ENCODE measurements around the gene LRRC3C. TPM values are rescaled to one million over a fixed set of nuclear protein-coding genes. Genes with fewer than 3 reads are reported as not detected.

The LRRC3C gene
- total RNA-seq, 1 donor from 2014 or later, result not detected

DNA sequence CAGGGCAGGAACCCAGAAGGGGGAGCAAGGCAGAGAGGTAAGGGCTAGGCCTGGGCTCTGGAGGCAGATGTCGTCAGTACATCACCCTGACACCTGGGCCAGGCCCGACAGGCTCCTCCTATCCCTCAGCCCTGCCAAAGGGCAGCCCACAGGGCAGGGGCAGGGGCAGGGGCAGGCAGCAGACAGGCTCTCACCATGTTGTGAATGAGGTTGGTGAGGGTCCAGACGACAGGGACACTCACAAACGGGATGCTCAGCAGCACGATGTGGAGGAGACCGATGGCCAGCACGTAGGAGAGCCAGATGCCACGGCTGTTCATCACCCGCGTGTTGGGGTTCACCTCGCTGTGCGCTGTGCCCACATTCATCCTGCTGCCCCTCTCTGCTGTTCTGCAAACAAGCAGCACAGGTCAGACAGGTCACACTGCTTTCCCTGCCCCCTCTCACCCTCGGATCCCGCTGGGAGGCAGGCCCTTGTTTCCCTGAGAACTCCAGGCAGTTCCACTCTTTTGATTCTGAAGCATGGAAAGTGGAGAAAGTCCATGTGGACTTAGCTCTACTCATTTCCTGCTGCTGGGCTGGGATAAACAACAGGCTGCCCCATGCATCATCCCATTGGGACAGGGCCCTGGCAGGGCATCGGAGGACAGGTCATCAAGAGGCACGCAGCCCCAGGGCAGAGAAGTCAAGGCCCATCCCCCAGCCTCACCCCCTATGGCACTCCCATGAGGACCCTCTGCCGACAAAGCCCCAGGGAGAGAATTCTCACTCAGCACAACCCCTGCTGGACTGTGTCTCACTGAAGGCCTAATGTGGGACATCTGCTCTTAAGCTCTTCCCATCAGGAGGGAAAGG, 3.5 kb upstream of the LRRC3C start:
- DNase-seq (ENCODE audit: low read depth), result no peak

DNA sequence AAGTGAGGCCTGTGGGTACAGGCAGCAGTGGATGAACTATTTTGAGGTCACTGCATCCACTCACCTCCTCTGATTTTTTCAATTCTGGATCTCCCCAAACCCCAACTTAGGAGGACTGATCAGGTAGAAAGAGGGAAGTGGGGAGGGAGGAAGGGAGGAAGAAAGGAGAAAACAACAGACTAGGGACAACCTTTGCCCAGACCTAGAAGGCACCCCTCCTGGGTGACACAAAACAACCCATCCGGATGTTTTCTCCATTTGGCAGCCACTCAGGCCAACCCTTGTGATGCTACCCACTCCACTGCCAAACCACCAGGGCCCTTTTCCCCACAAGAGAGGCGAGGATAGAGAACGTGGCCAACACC, 2.9 kb upstream of the LRRC3C start:
- no peak for DNase-seq (ENCODE audit: low read depth)

DNA sequence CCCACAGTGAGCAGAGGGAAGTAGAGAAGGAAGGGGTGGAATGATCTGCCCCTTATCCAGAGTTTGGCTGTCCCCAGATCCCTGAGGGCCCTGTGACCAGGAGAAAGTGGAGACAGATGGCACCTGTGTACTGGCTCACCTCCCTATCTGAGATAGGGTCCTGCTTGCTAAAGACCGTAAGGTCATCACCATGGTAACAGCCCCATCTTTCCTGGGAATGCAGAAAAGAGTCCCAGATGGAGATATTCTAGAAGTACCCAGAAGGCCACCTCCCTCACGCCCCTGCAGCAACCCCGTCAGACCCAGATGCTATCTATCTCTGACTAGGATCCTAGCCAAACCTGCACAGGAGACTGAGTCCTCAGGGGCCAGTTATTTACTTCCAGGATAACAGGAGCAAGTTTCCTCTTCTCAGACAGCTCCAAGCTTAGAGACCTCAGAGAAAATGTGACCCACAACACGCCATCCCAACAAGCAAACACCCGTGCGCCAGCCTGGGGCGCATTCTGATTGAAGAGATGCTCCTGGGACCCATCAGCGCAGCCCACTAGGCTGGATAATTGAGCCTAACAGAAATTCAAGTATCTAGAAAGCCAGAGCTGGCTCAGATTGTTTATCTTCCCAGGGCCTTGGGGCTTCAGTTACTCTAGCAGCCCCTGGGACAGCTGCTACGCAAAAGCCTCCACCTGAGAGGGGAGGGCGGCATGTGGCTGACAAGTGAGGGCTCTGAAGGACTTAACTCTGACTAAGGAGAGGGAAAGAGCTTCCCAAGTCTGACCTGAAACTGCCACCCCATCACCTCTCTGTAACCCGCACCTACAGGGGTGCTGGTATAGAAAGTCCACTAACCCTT, 2.0 kb upstream of the LRRC3C start:
- no peak for DNase-seq (ENCODE audit: low read depth)

DNA sequence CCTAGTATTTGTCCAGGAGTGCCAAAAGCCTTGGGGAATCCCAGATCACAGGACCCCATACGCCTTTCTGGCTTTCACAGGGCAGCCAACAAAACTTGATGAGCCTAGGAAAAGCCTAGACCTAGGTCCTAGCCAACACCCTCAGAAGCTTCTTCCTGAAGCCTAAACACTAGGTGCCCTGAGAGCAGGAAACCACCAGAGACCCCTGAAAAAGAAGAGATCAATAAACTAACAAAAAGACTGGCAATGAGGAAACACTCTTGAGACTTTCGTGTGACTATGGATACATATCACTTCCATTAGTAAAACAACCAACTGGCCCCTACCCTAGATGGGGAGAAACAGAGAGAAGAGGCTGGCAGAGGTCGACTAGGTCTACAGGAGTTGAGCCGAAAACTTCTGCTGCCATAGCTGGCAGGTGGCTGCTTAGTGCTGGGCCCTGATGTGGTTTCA, 1.4 kb upstream of the LRRC3C start:
- DNase-seq (ENCODE audit: low read depth), result no peak

DNA sequence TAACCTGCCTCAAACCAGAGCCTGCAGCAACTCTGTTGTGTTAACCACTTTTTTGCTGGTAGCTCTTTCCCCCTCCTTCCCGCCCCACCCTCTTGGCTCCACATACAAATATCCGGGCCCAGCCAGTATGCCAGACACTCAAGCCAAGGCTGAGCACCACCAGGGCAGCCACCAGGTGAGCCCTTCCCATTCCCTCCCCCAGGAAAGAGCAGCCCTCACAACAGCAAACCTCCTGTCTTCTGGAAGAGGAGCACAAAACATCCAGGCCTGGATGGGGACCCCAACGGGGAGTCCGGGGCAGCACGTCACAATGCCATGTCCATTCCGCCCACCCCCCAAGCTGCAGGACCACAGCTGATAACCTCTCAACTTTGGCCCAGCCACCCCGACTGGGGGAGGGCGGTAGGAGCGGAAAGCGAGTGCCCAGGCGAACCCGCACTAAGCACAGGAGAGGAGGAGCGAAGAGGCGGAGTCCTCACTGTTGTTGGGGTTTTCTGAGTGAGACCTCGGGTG, 888 bp upstream of the LRRC3C start:
- DNase-seq (ENCODE audit: low read depth), result peak; percentile 28

DNA sequence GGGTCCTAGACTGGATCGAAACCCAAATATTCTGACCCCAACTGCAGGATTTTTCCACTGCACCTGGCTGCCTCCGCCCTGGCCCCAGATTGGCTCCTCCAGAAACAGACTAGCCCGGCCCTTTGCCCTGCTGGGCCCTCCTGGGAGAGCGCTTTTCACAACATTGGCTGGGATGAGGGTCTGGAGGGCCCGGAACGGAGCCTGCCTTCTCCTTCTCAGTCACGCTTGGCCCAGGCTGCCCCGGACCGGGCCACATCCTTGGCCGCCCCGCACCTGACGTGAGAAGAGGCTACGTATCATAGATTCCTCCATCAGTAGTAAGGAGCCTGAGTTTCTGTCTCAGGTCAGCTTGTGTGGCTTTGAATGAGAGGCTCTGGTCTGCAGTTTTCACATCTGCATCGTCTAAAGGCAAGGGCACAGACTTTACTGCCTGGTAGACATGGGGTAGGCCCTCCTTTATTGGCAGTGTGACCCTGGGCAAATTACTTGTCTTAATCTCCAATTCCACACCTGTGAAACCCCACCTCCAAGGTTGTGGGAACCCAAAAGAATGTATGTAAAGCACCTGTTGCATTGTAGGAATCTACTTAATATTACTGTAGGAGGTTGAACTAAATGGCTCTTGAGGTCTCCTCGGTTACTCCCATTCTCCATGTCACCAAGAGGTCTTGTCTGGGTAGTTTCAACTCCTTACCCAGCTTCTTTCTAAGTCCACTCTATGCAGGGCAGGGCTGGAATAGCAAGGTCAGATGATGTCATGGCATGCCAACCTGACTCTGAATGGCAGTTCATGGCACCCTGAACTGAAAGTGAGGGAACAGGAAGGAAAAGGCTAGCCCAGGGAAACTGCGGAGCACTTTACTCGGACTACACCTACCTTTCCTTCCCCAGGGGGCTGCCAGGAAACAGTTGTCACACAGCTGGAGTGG, 661 bp downstream of the LRRC3C start:
- no peak for DNase-seq (ENCODE audit: low read depth)

DNA sequence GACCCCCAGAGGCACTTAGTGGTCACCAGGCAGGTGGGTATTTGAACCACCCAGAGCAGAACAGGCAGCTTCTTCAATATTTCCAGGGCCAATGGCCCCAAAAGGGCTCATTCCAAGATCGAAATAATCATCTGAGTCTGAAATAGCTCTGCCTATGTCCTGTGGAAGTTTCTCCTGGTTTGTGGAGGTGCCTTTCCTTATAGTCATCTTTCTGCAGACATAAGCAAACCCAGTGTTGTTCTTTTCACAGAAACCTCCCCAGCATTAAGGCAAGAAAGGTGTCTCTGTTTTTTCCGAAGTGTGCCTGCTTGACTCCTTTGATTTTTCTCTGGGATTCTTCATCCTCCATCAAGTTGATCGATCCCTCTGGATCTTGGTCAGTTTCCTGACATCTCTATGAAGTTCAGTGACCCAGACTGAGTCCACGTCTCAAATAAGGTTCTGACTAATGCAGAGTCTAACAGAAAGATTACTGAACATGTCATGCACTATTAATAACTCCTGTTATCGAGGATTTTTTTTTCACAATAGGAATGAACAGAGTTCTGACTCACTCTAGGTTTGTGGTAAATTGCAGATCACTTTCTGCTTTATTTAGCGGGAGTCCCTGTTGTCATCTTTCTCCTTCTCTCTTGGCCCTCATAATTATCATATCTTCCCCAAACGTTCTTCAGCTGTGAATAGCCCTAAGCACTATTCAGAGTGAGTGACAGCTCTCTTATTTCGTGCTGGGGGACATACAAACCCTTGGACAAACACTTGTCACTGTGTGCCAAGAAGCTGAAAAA, 1.5 kb downstream of the LRRC3C start:
- peak; percentile 93 for DNase-seq (ENCODE audit: low read depth)

DNA sequence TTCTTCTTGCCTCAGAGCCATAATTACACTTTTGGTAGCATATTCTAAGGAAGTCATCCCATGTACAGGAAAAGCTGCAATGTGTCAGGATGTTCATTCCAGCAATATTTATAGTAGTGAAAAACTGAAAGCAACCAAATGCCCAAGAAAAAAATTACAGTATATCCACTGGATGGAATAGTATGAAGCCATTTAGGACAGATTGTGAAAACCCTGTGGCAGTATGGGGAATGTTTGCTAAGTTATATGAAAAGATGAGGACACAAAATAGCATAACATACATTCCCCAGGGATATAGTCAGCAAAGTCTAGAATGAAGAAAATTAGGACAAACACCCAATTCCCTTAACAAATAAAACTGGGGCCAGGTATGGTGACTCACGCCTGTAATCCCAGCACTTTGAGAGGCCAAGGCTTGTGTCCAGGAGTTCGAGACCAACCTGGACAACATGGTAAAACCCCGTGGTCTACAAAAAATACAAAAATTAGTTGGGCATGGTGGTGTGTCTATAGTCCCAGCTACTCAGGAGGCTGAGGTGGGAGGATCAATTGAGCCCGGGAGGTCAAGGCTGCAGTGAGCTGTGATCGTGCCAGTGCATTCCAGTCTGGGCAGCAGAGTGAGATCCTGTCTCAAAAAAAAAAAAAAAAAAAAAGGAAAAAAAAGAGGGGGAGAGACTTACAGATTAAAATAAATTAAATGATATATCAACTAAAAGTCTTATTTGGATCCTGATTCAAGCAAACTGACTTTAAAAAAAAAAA, 2.3 kb downstream of the LRRC3C start:
- no peak for DNase-seq (ENCODE audit: low read depth)

DNA sequence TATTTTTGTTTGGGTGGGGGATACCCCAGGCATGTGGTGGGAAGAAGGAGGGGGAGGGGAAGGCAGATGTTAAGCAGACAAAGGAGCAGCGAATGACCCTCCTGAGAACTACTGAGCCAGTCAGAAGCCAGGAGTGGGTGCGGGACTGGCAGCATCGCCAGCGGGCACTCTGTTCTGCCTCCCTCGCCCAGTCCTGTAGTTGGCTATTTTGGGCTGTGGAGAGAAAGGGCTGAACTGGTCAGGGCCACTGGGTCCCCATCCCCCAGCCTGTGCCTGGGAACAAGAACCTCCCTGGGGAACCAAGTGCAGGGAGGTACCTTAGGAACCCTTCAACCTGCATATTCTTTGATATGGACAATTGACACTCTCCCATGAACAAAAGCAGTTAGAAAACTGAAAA, 6.4 kb downstream of the LRRC3C start:
- no peak for DNase-seq (ENCODE audit: low read depth)

DNA sequence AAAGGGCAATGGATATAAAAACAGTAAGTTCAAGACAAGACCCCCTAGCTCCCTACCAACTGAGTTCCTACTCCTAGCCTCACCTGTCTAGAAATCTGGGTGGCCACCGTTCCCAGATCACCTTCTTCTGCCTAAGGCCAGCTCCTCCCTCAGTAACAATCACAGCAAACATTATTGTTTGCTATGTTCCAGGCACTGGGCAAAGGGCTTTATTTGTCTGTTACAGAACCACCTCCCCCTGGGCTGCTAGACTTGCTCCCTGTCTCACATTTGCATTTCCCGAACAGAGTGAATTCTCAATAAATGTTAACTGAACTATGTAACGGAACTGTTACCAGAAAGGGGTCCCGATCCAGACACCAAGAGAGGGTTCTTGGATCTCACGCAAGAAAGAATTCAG, 6.8 kb downstream of the LRRC3C start:
- DNase-seq (ENCODE audit: low read depth), result no peak

DNA sequence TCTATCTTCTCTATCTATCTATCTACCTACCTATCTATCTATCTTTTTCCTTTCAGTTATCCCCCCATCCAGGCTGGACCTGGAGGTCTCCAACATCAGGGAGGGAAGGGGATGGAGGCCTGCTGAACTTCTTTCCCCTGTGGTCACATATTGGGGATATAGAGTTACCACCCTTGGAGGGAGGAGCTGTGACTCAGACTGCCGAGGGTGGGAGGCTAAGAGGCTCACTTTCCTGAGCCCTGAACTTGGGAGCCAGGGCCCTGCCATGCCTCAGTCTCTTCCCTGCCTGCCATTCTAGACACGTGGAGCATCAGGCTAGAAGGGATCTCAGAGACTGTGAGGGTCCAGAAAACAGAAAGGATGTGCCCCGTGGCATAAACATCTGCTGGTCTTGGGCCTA, 8.4 kb downstream of the LRRC3C start:
- peak; percentile 54 for DNase-seq (ENCODE audit: low read depth)

DNA sequence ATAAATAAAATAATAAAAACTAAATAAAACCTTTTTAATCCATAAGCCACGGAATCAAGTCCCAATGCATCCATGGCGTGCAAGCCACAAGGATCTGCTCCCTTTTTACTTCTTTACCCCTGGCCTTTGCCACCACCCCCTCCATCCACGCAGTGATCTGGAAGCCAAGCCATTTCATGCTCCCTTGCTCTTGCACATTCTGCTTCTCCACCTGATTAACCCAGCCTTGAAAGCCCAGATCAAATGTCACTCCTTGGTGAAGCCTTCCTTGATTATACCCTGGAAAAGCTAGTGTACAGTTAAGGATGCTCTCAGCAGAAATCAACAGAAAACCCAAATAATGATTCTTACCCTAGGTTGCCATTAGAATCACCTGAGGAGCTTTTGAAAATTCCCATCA, 9.9 kb downstream of the LRRC3C start:
- DNase-seq (ENCODE audit: low read depth), result no peak

DNA sequence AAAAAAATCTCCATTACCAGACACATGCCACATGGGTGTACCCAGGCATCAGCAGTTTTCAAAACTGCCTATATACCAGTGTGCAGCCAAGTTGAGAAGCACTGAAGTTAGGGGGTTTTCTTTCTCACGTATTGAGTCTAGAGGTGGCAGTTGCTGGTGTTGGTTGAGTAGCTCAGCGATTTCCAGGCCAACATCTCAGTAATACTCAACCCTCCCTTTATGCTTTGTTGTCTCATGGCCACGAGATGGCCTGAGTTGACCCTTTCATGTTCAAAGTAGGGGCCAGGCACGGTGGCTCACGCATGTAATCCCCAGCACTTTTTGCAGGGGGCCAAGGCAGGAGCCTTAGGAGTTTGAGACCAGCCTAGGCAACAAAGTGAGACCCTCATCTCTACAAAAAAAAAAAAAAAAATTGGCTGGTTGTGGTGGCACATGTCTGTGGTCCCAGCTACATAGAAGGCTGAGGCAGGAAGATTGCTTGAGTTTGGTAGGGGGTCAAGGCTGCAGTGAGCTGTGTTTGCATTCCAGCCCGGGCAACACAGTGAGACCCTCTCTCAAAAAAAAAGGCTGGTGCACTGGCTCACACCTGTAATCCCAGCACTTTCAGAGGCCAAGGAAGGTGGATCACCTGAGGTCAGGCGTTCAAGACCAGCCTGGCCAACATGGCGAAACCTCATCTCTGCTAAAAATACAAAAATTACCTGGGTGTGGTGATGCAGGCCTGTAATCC, 10.8 kb downstream of the LRRC3C start:
- DNase-seq (ENCODE audit: low read depth), result no peak

DNA sequence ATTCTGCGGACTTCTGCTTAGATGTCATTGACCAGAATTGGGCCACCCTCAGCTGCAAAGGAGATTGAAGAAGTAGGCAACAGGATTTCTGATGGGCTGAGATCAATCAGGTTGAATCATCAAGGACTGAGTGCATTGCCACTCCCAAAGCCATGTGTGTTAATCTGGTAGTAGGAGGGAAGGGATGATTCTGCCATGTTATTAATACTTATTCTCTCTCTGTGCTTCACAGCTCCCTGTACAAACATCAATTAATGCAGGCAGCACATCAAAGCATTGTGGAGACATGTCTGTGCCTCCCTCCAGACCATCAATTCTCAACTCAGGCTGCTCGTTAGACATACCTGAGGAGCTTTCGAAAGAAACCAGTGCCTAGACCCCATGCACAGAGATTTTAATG, 11.6 kb downstream of the LRRC3C start:
- DNase-seq (ENCODE audit: low read depth), result no peak

DNA sequence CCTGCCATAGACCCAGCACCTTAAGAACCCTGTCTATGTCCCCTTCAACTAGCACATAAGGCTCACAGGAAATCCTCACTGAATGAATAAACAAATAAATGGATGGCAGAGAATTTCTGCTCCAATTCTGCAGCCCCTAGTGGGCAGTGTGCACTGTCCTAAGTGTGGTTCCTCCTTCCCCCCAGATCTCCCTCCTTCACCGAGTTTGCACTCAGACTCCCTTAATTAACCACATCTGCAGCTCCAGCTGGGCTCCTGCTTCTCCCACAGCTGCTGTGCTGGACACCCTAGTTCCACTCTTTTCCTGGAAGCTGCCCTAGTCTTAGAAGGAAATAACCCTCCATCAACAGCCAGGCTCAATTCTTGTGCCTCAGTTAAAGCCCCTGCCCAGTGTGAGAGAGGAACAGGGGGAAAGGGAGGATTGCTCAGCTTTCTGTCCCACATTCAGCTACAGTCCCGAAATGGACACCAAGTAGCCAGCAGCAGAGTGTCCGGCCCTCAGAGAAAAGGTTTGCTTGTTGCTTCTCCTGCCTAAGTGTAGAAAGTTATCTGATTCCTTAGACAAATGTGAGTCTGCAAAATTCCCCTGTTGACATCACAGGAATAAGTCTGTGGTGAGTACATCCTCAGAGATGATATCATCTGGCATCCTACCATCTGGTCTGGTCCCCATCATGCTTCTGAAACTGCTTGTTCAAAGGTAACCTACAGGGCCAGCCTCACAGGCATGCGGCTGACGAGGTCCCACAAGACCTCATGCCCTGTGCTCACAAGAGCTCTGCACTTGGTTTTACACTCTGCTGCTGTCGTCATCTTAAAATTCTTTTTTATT, 12.3 kb downstream of the LRRC3C start:
- DNase-seq (ENCODE audit: low read depth), result peak; percentile 62

DNA sequence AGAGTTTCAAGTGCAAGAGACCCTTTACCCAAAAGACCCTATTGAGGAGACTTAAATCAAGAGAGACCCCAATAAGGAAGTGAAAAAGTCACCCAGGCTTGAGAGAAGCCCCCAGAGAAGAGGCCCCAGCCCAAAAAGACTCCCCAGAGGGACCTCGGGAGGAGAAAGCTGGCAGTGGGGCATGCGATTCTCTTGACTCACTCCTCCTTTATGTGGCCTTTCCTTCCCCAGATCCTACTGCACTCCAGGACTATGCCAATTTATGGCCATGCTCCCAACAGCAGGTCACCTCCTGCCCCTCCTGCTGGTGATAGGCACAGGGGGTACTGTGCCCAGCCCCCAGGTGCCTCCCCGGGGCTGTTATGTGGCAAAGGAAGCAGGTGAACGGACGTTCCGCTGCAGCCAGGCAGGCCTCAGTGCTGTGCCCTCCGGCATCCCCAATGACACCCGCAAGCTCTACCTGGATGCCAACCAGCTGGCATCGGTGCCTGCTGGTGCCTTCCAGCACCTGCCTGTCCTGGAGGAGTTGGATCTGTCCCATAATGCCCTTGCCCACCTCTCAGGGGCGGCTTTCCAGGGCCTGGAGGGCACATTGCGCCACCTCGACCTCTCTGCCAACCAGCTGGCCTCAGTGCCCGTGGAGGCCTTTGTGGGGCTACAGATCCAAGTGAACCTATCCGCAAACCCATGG, 16.3 kb downstream of the LRRC3C start:
- DNase-seq (ENCODE audit: low read depth), result no peak

DNA sequence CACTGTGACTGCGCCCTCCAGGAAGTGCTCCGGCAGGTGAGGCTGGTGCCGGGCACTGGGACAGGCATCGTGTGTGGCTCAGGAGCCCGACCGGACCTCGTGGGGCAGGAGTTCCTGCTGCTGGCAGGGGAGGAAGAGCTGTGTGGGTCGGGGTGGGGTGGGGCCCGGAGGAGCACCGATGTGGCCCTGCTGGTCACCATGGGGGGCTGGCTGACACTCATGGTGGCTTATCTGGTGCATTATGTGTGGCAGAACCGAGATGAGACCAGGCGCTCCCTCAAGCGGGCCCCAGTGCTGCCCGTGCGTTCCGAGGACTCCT, 16.8 kb downstream of the LRRC3C start:
- DNase-seq (ENCODE audit: low read depth), result no peak
